GM23248 (cell line): Measurements from ENCODE around the gene OSR1.

ENCODE experiments used
- EZH2 ChIP-seq: fragments of 200-600 bp; sonication (generic); IDR thresholded peaks from 2 replicates; pipeline ENCODE4 v1.6.1; 2018; ENCODE audit warnings: antibody characterized with exemption, mild to moderate bottlenecking; ENCODE audit not compliant: insufficient read depth, poor library complexity, severe bottlenecking
- EZH2phosphoT487 ChIP-seq: fragments of 200-600 bp; sonication (generic); IDR thresholded peaks from 2 replicates; pipeline ENCODE4 v1.6.1; 2018; ENCODE audit warnings: antibody characterized with exemption, moderate library complexity, mild to moderate bottlenecking, low read depth; ENCODE audit not compliant: insufficient read depth

DNA sequence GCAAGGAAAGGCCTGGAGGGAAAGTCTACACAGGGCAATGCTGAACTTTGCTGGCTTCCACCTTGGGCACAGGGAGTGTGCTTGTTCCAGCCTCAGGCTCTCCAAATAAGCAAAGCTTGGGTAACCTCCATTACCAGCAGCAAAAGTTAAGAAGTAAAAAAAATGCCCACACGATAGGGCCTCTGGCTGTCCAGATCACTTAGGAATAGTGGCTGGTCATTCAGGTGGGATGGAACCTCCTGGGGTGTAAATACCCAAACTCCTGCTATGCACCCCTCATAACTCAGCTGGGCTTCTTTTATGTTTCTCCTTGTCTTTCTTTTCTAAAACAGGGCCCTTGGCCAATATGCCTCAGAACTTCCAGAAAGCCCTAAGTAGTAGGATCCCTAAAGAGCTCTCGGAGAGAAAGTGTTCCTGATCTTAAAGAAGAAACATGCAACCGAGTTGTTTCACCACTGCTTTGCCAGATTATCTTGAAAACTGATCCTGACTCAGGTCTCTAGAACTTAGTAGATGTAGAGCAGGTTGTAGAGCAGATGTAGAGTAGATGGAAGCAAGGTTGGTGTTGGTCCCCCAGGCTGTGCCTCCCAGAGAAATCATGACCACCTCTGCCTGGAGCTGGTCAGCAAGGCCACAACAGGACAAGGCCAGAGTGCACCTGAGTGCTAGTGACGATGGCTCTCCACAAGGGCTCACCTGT lies 2.0 kb upstream of the OSR1 start:
- TF ChIP-seq EZH2phosphoT487, result no peak
- TF ChIP-seq EZH2, result no peak
